ENCODE data around the gene ABHD5.
A peak's percentile ranks its signal among the peaks of the same experiment; 100 is the strongest.

Gene ABHD5

GRCh38 chr3:43686333-43686699, 4.4 kb upstream of the ABHD5 start:
- DNase-seq = no peak

DNA sequence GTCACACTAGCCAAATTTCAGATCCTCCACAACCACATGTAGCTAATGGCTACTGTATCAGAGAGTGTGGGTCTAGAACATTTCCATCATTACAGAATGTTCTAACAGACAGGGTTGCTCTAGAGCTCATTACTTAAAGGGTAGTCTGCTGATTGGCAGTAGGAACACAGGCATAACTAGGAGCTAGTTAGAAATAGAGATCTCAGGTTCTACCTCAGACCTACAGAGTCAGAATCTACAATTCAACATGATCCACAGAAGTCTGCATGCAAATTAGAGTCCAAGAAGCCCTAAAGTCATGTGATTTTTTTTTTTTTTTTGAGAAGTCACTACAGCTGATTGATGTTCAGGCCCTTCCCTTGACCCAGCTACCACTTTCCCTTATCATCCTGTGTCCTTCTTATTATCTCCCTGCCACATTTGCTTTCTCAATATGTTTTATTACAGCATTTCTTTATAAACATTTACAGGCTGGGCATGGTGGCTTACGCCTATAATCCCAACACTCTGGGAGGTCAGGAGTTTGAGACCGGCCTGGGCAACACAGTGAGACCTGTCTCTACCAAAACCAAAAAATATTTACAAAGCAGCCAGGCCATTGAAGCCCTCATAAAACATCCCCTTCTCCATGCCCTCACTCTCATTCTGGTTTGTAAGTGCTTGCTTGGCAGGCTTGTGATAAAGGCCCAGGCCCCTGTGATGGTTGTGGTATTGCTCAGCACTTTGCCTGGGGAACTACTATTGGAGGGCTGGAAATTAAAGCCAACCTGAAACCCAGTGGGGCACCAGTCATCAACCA, 3.8 kb upstream of the ABHD5 start:
- no peak for DNase-seq

GRCh38 chr3:43687499-43687811, 3.3 kb upstream of the ABHD5 start:
- no peak for DNase-seq

DNA sequence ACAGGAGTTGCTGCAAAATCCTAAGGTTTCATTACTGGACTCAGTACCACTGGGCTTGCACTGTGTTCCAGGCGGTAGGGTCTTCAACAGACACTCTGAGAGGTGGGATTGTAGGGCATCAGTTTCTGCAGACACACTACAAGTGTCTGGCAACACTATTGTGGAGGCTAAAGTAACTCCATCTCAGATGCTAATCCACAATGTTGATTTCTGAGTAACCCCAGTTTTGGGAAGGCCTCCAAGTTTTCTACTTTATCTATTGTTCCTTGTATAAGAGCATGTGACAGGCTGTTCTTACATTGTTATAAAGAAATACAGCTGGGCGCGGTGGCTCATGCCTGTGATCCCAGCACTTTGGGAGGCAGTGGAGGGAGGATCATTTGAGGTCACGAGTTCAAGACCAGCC, 2.5 kb upstream of the ABHD5 start:
- no peak for DNase-seq

DNA sequence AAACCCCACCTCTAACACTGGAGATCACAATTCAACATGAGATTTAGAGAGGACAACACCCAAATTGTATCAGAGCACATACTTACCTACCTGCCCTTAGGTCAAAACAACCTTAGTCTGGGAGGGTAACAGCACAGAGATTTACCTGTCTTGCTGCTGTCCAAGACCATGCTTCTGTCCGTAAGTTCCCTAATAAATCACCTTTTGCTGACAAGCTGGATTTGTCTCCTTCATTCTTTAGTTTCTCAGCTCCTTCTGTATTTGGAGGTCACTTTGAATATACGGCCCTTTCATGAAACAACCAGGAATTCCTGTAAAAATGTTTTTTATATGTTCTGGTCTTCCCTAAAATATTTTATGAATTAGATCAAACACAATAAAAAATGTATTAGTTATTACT, 1.6 kb upstream of the ABHD5 start:
- no peak for DNase-seq

GRCh38 chr3:43689766-43690399, 855 bp upstream of the ABHD5 start:
- no peak for DNase-seq

- peak; percentile 22 to 45 for DNase-seq
Measured at GRCh38 chr3:43691120-43691995, 620 bp downstream of the ABHD5 start.

GRCh38 chr3:43692085-43692855, 1.5 kb downstream of the ABHD5 start:
- DNase-seq = no peak

DNA sequence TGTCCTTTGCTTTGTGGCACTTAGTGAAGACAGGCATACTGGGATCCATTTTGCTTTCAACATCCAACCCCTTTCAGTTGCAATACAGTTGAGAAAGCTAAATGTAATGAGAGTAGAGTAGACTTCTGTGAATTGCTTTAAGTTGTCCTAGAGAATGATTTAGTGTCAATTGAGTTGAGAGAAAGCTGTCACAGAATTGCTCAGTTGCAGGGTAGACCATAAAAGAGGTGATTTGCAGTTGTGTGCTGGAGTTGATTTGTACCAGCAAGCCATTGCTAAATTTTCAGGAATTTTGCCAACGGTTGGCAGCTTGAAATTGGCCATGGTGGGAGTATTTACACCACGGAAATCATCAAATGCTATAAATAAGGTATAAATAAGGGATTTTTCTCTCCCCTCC, 2.2 kb downstream of the ABHD5 start:
- no peak for DNase-seq

- DNase-seq = no peak
Measured at GRCh38 chr3:43693594-43693993, 2.9 kb downstream of the ABHD5 start.

DNA sequence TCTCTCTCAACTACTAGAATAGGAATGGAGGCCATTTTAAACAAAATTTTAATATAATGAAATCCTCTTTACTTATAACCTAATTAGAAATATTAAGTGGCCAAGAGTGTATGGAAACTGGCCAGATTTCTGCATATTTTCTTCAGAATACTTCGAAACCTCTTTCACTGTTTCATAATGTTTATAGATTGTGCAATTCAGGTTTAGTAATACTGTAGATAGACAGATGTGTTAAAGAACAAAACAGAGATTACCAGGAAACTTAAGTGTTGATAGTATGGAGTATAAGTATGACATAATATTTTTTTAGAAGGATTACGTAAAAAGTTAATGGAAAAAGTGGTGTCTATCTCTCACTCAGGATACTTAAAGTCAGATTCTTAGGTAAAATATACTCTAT, 4.7 kb downstream of the ABHD5 start:
- DNase-seq = no peak

GRCh38 chr3:43695863-43696262, 5.1 kb downstream of the ABHD5 start:
- DNase-seq = no peak

DNA sequence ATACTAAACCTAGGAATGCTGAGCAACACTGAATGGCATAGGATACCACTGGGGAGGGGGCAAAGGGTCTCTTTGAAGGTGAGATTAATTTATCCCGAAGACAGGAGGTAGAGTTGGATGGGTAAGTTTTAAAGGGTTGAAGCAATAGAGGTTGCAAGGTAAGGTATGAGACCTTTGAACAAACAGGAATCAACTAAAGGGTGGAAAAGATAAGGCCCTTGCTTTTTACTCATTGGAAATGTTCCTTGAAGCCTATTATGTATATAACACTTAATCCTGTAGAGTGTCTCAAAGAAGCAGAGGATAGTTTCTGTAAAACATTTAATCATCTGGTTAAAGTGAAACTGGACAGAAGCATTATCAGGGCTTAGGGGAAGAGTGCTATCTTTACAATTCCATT, 5.7 kb downstream of the ABHD5 start:
- DNase-seq = no peak

- DNase-seq = no peak
Measured at GRCh38 chr3:43696881-43697280, 6.1 kb downstream of the ABHD5 start.

GRCh38 chr3:43699864-43700263, 9.1 kb downstream of the ABHD5 start:
- no peak for DNase-seq

DNA sequence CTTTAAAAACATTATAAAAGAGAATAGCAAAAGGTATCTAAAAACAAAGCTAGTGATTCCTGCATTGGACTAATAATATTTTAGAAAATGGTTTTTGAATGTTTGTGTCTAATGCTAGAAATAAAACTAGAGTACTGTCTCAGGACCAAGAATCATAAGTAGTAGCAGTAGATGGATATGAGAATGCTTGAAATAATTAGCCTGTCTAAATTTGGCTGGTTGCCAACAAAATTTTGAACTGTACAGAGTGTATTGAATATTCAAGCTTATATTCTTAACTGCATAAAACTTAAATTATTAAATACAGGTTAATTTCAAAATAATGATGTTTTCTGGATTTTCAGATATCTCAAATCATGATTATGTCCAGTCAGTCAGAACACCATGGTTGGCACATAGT, 14.0 kb downstream of the ABHD5 start:
- no peak for DNase-seq

DNA sequence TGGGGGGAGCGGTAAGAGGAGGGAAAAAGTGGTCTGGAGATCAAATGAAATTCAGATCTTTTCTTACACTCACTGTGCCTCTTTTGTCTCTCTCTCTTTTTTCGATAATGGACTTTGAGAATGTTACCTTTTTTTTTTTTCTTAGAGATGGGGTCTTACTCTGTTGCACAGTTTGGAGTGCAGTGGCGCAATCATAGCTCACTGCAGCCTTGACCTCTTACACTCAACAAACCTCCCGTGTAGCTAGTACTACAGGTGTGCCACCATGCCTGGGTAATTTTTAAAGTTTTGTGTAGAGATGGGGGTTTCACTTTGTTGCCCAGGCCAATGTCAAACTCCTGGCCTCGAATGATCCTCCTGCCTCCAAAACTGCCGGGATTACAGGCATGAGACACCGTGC, 15.6 kb downstream of the ABHD5 start:
- DNase-seq = no peak

DNA sequence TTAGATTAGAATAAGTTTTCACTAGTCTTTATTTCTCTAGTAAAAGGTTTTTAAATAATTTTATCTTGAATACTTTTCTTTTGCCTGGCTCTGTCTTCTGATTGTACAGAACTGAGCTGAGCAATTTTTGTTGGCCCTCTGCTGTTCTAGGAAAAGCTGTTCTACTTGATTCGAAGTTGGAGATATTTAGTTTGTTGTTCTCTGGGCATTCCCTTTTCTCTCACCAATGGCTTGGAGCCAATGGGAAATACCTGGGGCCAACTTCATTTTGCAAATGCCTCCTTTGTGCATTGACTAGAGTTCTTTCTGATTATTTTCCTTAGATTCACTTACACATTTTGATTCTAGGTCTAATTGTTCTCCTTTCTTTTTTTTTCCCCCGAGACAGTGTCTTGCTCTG, 16.5 kb downstream of the ABHD5 start:
- DNase-seq = no peak

DNA sequence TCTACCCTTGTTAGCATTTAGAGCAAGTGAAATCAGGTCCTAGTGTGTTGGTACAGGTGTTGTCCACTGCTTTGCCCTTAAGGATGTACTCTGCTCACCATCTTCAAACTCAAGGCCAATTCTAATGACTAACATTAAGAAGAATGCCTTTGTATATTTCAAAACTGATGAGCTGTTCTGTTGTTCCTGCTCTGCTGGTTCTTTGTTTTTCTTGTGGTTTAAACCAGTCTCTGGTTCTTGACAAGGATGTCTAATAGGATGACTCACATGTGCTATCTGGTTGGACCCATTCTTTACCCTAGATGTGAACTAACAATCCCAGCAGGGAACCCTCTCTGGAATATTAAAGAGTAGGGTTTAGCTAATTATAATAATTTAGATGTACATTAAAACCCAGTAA, 17.3 kb downstream of the ABHD5 start:
- DNase-seq = no peak

GRCh38 chr3:43709022-43709421, 18.3 kb downstream of the ABHD5 start:
- DNase-seq = no peak

DNA sequence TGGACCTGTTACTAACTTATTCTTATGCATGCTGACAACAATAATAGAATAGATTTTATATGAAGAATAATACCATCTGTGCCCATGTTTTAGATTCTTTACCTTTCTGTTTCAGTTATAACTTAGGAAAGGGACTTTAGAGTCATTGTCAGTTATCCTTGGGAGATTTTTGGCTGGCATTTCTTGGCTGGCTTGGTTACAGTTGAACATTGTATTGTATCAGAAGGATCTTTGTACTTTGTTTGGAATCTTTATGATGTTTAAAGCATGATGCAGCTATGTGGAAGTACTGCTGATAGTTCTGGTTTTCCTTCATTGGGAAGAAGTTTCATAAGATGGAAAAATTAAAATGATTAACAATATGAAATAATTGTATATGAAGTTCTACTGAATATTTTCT, 19.9 kb downstream of the ABHD5 start:
- no peak for DNase-seq

GRCh38 chr3:43718296-43718695, 27.6 kb downstream of the ABHD5 start:
- DNase-seq = no peak

DNA sequence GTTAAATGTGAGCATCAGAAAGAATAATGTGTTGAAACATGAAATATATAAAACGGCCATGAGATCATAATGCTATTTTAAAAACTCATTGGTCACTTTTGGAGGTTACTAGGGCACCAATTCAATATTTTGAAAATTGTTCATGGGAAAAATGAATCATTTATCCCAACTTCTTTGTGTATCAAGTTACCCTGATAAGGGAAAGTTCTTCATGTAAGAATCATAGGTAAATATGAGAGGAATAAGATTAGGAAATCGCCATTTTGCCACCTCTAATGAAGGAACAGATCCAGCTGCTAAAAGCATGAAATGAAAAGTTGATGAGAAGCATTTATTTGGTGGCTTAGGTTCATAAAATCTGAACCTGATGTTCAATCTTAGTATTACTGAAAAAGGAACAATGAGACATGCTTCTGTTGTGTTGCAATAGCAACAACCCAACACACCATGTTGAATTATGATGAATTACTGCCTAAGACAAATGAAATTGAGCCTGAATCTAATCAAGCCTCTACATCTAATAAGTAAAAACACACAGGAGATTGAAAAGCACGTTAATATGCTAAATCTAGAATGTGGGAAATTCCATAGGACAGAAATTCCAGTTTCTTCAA, 32.5 kb downstream of the ABHD5 start:
- no peak for DNase-seq
